Right ventricle myocardium superior (tissue), 1 donor: Measurements from ENCODE around the gene HTRA2. TPM values are rescaled to one million over a fixed set of nuclear protein-coding genes. Genes with fewer than 3 reads are reported as not detected.

Experiments
- ATAC-seq: fragments of 200-7000 bp; cut with Tn5 transposase; one replicate; pipeline ENCODE4 v1.9.1; 2020; ENCODE audit warnings: mild to moderate bottlenecking; ENCODE audit not compliant: poor library complexity
- DNase-seq: peaks from one replicate; pipeline ENCODE4 v3.0.0-alpha.2; 2020
- intact Hi-C: fragments of 100-400 bp; cut with DNase I; formaldehyde crosslinking; loops from one replicate; pipeline ENCODE4 v1.11.2; 2022
- total RNA-seq: library from RNA; stranded (reverse); fragmentation: NEBNext Ultra II Directional; extraction: Animal tissue kit (Norgen Biotek cat#: 25700); gene quantifications from one replicate; pipeline ENCODE4 v1.2.1, GENCODE V29; 2021
- donor health status: DM: no; HTN: yes; CAD: no; lungs with severe emphysema.

Gene HTRA2
- total RNA-seq, 1 donor from 2014 or later, result 28.5 TPM

GRCh38 chr2:74533464-74533863 lies 3.7 kb downstream of the HTRA2 start:
- intact Hi-C loops, result no loop called here
- no peak for ATAC-seq
- DNase-seq, result no peak

GRCh38 chr2:74534411-74534810 lies 4.7 kb downstream of the HTRA2 start:
- ATAC-seq, result no peak
- intact Hi-C loops, result no loop called here

GRCh38 chr2:74535440-74535965 lies 5.8 kb downstream of the HTRA2 start:
- ATAC-seq (no peak), DNase-seq (no peak)
- intact Hi-C loops, result no loop called here

More at GRCh38 chr2:74534411-74534810, 4.7 kb downstream of the HTRA2 start:
- no peak for DNase-seq

GRCh38 chr2:74536166-74536950 lies 6.6 kb downstream of the HTRA2 start:
- DNase-seq, result no peak
- intact Hi-C loops, result no loop called here
- no peak for ATAC-seq

GRCh38 chr2:74537140-74537539 lies 7.4 kb downstream of the HTRA2 start:
- DNase-seq, result no peak
- ATAC-seq, result no peak
- intact Hi-C loops, result no loop called here

- DNase-seq (no peak), ATAC-seq (no peak)
- intact Hi-C loops, result no loop called here
These were observed 9.2 kb downstream of the HTRA2 start for GRCh38 chr2:74538881-74539339.

- ATAC-seq, result peak; percentile 72
- peak; percentile 83 for DNase-seq
- intact Hi-C loops, result no loop called here
These were observed 10.6 kb downstream of the HTRA2 start for GRCh38 chr2:74540291-74540690.

- intact Hi-C loops, result no loop called here
- ATAC-seq (no peak), DNase-seq (no peak)
These were observed 13.2 kb downstream of the HTRA2 start for GRCh38 chr2:74542978-74543377.

- DNase-seq (no peak), ATAC-seq (no peak)
- intact Hi-C loops, result no loop called here
These were observed 14.9 kb downstream of the HTRA2 start for GRCh38 chr2:74544634-74545033.

GRCh38 chr2:74546004-74546403 lies 16.3 kb downstream of the HTRA2 start:
- ATAC-seq, result no peak
- intact Hi-C loops, result no loop called here
- no peak for DNase-seq

- DNase-seq (no peak), ATAC-seq (no peak)
- intact Hi-C loops, result no loop called here
These were observed 18.7 kb downstream of the HTRA2 start for GRCh38 chr2:74548285-74548899.

- intact Hi-C loops, result no loop called here
- ATAC-seq (peak; percentile 90), DNase-seq (peak; percentile 87)
These were observed 19.4 kb downstream of the HTRA2 start for GRCh38 chr2:74548900-74549826.

GRCh38 chr2:74550231-74550630 lies 20.5 kb downstream of the HTRA2 start:
- intact Hi-C loops, result no loop called here
- ATAC-seq (no peak), DNase-seq (no peak)

GRCh38 chr2:74551530-74551929 lies 21.8 kb downstream of the HTRA2 start:
- ATAC-seq (no peak), DNase-seq (no peak)
- intact Hi-C loops, result no loop called here

GRCh38 chr2:74551942-74552913 lies 22.5 kb downstream of the HTRA2 start:
- no peak for ATAC-seq

GRCh38 chr2:74552914-74553811 lies 23.4 kb downstream of the HTRA2 start:
- intact Hi-C loops, result no loop called here
- DNase-seq (no peak), ATAC-seq (no peak)

More at GRCh38 chr2:74551942-74552913, 22.5 kb downstream of the HTRA2 start:
- DNase-seq, result no peak
- intact Hi-C loops, result no loop called here
